ENCODE results near the gene ZNF296. TPM values are rescaled to one million over a fixed set of nuclear protein-coding genes. Genes with fewer than 3 reads are reported as not detected.

ZNF296 gene
- polyA plus RNA-seq, 1 experiment, result 0.09 TPM

DNA sequence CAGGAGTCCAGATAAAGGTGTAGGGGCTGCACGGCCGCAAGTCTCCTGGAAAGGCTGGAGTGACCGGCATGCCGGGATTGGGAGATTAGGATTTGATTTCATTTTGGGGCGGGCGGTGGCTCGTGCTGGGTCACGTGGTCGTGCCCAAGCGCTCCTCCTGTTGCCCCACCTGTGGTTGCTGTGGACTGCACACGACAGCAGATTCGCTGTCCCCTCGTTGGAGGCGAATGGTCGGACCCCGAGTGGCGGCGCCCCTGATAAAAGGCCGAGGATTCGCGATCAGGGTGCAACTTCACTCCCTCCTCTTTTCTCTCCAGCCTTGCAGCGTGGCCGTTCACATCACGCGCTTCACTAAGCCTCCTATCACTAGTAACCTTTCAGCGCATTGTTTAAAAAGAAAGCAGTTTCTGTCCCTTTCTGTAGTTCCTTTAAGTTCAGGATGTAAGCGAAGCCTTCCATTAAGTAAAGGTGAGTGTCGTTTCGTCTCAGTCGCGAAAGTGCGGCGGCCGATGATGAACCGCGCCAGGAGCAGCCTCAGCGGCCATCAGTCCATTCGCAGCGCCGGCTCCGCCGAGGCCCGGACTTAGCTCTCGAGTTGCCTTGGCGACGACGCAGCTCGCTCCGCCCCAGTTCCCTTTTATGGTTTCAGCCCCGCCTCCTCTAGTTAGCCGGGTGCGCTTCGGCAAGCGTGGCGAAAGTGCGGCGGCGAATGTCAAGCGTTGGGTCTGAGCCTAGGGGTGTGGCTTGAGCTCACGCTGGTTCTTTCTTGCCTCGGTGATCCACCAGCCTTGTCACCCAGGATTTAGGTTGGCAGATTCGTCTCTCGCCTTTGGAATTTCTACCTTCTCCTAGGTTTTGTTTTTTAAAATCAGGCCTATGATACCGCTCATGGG is 15.0 kb upstream of the ZNF296 start:
- POLR2A ChIA-PET, result interaction anchor here (0.5 to 0.8 kb wide), 2 partner anchors 26 to 201 kb away, joined by 4 to 11 read pairs; no protein-coding TSS in a partner anchor

DNA sequence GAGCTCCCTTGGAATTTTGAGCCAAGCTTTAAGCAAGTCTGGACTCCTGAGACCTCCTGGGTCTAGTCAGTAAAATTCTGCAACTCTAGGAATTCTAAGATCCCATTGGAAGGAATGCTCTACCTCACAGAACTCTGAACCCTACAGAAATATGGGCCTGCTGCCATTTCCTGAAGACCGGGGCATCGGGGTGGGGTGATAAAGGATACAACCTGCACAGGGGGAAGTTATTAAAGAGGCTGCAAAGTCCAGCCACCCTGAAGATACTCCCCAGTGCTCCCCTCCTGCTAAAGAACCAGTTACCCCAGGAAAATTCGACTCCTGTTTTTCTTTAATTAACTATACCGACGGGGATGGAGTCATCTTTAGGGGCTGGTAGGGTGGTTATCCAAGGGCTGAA is 14.3 kb upstream of the ZNF296 start:
- no peak overlapping the region; the same call in 1 of the 2 replicates for H3K4me3 ChIP-seq (ENCODE audit: low read depth, low read length)
- CTCF ChIA-PET, result interaction anchor here (1.0 to 1.3 kb wide), 2 partner anchors 31 to 34 kb away, joined by 4 read pairs; no protein-coding TSS in a partner anchor

More for the DNA sequence above, 15.0 kb upstream of the ZNF296 start:
- H3K36me3 ChIP-seq (ENCODE audit: control insufficient read depth, insufficient read depth, low read length), result peaks cover 6% of the 10 kb centered on the region
- peak overlapping the region; percentile 64 for H3K4me3 ChIP-seq (ENCODE audit: low read depth, low read length)
- TF ChIP-seq, protein P1, sequence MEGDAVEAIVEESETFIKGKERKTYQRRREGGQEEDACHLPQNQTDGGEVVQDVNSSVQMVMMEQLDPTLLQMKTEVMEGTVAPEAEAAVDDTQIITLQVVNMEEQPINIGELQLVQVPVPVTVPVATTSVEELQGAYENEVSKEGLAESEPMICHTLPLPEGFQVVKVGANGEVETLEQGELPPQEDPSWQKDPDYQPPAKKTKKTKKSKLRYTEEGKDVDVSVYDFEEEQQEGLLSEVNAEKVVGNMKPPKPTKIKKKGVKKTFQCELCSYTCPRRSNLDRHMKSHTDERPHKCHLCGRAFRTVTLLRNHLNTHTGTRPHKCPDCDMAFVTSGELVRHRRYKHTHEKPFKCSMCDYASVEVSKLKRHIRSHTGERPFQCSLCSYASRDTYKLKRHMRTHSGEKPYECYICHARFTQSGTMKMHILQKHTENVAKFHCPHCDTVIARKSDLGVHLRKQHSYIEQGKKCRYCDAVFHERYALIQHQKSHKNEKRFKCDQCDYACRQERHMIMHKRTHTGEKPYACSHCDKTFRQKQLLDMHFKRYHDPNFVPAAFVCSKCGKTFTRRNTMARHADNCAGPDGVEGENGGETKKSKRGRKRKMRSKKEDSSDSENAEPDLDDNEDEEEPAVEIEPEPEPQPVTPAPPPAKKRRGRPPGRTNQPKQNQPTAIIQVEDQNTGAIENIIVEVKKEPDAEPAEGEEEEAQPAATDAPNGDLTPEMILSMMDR (IDR thresholded peaks at IDR 0.05; ENCODE audit: insufficient read depth, low read depth, low read length), result no peak
- no peaks in the 10 kb centered on the region for H3K27me3 ChIP-seq (ENCODE audit: control insufficient read depth, insufficient read depth, low read length)
- peak; percentile 94 for DNase-seq (ENCODE audit: low read depth)
- CTCF ChIA-PET, result interaction anchor here (0.6 to 1.8 kb wide), 7 partner anchors 9 to 1561 kb away, joined by 3 to 5 read pairs (median 3); no protein-coding TSS in a partner anchor

DNA sequence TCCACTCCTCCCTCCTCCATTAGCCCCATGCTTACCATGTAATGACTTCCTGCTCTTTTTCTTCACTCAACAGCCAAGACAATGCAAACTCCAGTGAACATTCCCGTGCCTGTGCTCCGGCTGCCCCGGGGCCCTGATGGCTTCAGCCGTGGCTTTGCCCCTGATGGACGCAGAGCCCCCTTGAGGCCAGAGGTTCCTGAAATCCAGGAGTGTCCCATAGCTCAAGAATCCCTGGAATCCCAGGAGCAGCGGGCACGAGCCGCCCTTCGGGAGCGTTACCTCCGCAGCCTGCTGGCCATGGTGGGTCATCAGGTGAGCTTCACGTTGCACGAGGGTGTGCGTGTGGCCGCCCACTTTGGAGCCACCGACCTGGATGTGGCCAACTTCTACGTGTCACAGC is 13.8 kb upstream of the ZNF296 start:
- CTCF ChIA-PET, result interaction anchor here (0.7 to 1.0 kb wide), 2 partner anchors 10 to 30 kb away, joined by 3 to 4 read pairs; no protein-coding TSS in a partner anchor
- TF ChIP-seq, protein P1 (IDR thresholded peaks at IDR 0.05; ENCODE audit: insufficient read depth, low read depth, low read length), result no peak
- POLR2A ChIA-PET, result no interaction called here
- Histone ChIP-seq H3K36me3 (ENCODE audit: control insufficient read depth, insufficient read depth, low read length) (peaks cover 6% of the 10 kb centered on the region), H3K27me3 (ENCODE audit: control insufficient read depth, insufficient read depth, low read length) (no peaks in the 10 kb centered on the region), H3K4me3 (ENCODE audit: low read depth, low read length) (no peak overlapping the region)
- DNase-seq (ENCODE audit: low read depth), result no peak

More for the DNA sequence above, 14.3 kb upstream of the ZNF296 start:
- POLR2A ChIA-PET, result no interaction called here
- TF ChIP-seq, protein P1 (IDR thresholded peaks at IDR 0.05; ENCODE audit: insufficient read depth, low read depth, low read length), result no peak
- peaks cover 6% of the 10 kb centered on the region for H3K36me3 ChIP-seq (ENCODE audit: control insufficient read depth, insufficient read depth, low read length)
- H3K27me3 ChIP-seq (ENCODE audit: control insufficient read depth, insufficient read depth, low read length), result no peaks in the 10 kb centered on the region
- DNase-seq (ENCODE audit: low read depth), result no peak

DNA sequence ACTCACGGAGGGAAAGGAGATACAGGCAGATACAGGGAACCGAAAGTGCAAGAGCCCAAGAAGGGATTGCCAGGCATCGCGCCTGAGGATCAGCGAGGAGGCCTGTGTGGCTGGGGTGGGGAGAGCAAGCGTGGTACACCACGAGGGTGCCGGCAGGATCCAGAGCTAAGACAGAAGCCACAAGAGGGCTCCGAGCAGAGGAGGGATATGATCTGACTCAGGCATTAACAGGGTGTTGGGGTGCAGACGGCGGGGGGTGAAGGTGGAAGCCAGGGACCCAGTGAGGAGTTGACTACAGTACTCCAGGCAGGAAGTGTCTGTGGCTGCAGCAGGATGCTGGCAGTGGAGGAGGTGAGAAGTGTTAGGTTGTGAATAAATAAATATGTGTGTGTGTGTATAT is 11.3 kb upstream of the ZNF296 start:
- Histone ChIP-seq H3K4me3 (ENCODE audit: low read depth, low read length) (no peak overlapping the region), H3K36me3 (ENCODE audit: control insufficient read depth, insufficient read depth, low read length) (peaks cover 6% of the 10 kb centered on the region), H3K27me3 (ENCODE audit: control insufficient read depth, insufficient read depth, low read length) (no peaks in the 10 kb centered on the region)
- ChIA-PET CTCF (interaction anchor here (1.0 kb wide), 1 partner anchor 11 kb away, joined by 4 read pairs; no protein-coding TSS in a partner anchor), POLR2A (no interaction called here)
- TF ChIP-seq, protein P1 (IDR thresholded peaks at IDR 0.05; ENCODE audit: insufficient read depth, low read depth, low read length), result no peak
- DNase-seq (ENCODE audit: low read depth), result no peak

DNA sequence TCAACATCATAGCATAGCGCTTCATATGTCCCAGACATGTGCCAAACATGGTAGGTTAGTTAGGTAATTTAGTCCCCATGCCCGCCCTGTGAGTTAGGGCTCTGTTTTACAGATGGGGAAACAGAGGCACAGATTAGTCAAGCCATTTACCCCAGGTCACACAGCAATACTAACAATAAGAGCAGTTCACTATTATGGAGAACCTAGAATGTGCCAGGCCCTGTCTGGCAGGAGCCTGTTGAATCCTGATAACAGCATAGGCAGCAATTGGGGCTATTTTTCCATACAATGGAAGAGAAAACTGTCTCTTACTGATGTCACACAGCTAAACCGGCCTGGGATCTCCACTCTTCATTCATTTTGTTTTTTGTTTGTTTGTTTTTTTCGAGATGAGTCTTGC is 10.2 kb upstream of the ZNF296 start:
- CTCF ChIA-PET, result no interaction called here
- DNase-seq (ENCODE audit: low read depth), result no peak
- POLR2A ChIA-PET, result no interaction called here
- Histone ChIP-seq H3K36me3 (ENCODE audit: control insufficient read depth, insufficient read depth, low read length) (peaks cover 10% of the 10 kb centered on the region), H3K4me3 (ENCODE audit: low read depth, low read length) (no peak overlapping the region), H3K27me3 (ENCODE audit: control insufficient read depth, insufficient read depth, low read length) (no peaks in the 10 kb centered on the region)
- TF ChIP-seq, protein P1 (IDR thresholded peaks at IDR 0.05; ENCODE audit: insufficient read depth, low read depth, low read length), result no peak

Data from BJ (cell line).